Stomach (tissue), 9 donors: ENCODE results near the gene COPZ2. TPM values are rescaled to one million over a fixed set of nuclear protein-coding genes. Genes with fewer than 3 reads are reported as not detected.

Experiments
- DNase-seq, 2 donors: peaks; one replicate each; pipeline versions ENCODE4 v3.0.0 to v3.0.0-alpha.2; 2013 to 2019
- H3K27ac ChIP-seq, 5 donors: fragments of 200-600 bp in 4 of 5; sonication (generic) in 4 of 5; one replicate each; pipeline ENCODE4 v1.5.1; 2013 to 2019; ENCODE audit warnings: mild to moderate bottlenecking in 1 of 5, moderate library complexity in 1 of 5
- H3K27me3 ChIP-seq, 3 donors: fragments of 200-600 bp; sonication (generic); one replicate each; pipeline ENCODE4 v1.5.1; 2017 to 2019; ENCODE audit warnings: mixed run types in 1 of 3
- H3K36me3 ChIP-seq, 4 donors: fragments of 200-600 bp; sonication (generic); 1 replicate in 3 of 4; 2 replicates in 1 of 4; pipeline ENCODE4 v1.5.1; 2016 to 2019
- H3K4me1 ChIP-seq, 4 donors: fragments of 200-600 bp; sonication (generic); one replicate each; pipeline ENCODE4 v1.5.1; 2016 to 2019
- H3K4me3 ChIP-seq, 4 donors: fragments of 200-600 bp; sonication (generic) in 3 of 4; one replicate each; pipeline ENCODE4 v1.5.1; 2016 to 2019; ENCODE audit warnings: mild to moderate bottlenecking in 1 of 4
- H3K9me3 ChIP-seq, 4 donors: fragments of 200-600 bp; sonication (generic); one replicate each; pipeline ENCODE4 v1.5.1; 2016 to 2019
- EP300 ChIP-seq: sonication (generic); formaldehyde crosslinking; IDR thresholded peaks from one replicate; pipeline ENCODE4 v1.6.1; 2017; ENCODE audit warnings: antibody characterized with exemption
- POLR2A ChIP-seq, 4 donors: fragments of 450-650 bp; IDR thresholded peaks; one replicate each; pipeline ENCODE4 v1.6.1; 2016; ENCODE audit warnings: antibody characterized with exemption in 4 of 4, control low read depth in 2 of 4, mild to moderate bottlenecking in 1 of 4, moderate library complexity in 1 of 4
- POLR2AphosphoS5 ChIP-seq, 3 donors: sonication (generic); formaldehyde crosslinking; IDR thresholded peaks; one replicate each; pipeline ENCODE4 v1.6.1; 2016; ENCODE audit warnings: antibody characterized with exemption in 3 of 3
- WGBS, 5 donors: extraction: QIAGEN DNeasy Blood & Tissue Kit in 3 of 5; methylation state at CpG; one replicate each; pipeline versions ENCODE4 v1.1.5 to v1.1.7; 2013 to 2018; 5-methylcytosine and 5-hydroxymethylcytosine counted together
- intact Hi-C: fragments of 100-400 bp; cut with DNase I; formaldehyde crosslinking; loops from one replicate; pipeline ENCODE4 v1.15.1; 2023; ENCODE audit warnings: low total_unique reads
- polyA plus RNA-seq, 3 donors: library from polyadenylated mRNA; stranded (reverse); fragments of 200-250 nt; gene quantifications; one replicate each; pipeline ENCODE4 v1.2.3, GENCODE V29; 2013
- total RNA-seq, 5 donors: library from RNA; depleted of rRNA; stranded (reverse); fragments of >200 nt; gene quantifications; one replicate each; pipeline versions ENCODE4 v1.1.0 to v1.2.3, GENCODE V29; 2014 to 2016
- TF ChIP-seq, protein P1 (sequence below), 7 experiments: fragments of 450-650 bp in 4 of 7; fragments of 200-600 bp in 3 of 7; sonication (generic) in 3 of 7; IDR thresholded peaks; one replicate each; pipeline ENCODE4 v1.5.1; 2016 to 2019; ENCODE audit warnings: antibody characterized with exemption in 7 of 7, control low read depth in 2 of 7, mild to moderate bottlenecking in 1 of 7
- donor health status: healthy with polysubstance abuse.
- donor health status: Bipolar disorder and iron deficiency.
- donor health status: healthy.

Gene COPZ2
- total and polyA plus RNA-seq, 8 donors = 6.8 to 187 (median 17.0) TPM

DNA sequence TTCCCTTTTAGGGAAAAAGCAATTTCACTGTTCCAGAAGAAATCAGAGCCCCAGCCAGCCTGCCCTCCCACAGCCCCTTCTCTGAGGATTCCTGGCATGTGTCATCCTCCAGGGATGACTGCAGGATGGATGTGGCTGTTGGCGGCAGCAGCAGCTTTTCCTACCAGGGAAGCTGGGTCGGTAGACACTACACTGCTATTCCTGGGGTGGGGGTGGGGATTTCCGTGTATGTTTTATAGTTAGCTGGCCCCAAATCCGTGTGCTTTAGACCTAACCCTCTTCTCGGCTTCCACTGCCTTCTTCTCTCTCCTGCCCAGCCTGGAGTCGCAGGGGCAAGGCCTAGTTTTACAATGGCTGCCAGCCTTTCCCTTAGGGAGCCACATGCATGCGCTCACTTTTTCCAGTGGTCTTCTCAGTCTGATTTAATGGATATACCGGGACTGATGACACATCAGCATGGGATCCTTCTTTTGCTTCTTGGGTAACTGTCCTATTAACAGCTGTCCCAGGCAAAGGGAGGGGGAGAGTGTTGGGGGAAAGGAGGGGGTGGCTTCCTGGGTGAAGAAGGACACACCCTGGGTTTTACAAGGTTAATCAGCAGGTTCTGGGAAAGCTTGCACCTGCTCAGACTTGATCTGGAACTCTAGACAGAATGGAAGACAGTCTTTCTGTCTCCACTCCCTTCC is 7.9 kb upstream of the COPZ2 start:
- Histone ChIP-seq H3K27ac (no peak overlapping the region), H3K36me3 (no peaks in the 10 kb centered on the region), H3K9me3 (no peaks in the 10 kb centered on the region), H3K27me3 (no peaks in the 10 kb centered on the region), H3K4me3 (no peak overlapping the region), H3K4me1 (peaks cover 25 to 35% (median 31%) of the 10 kb centered on the region in 4 donors)
- DNase-seq = no peak
- intact Hi-C loops = no loop called here
- WGBS, 5 donors = 65 to 81% (median 75%) methylated on average over 8 of the region's 8 CpGs
- TF ChIP-seq POLR2A (IDR thresholded peaks at IDR 0.05) (no peak), EP300 (no peak), POLR2AphosphoS5 (IDR thresholded peaks at IDR 0.05) (no peak)
- TF ChIP-seq, protein P1, sequence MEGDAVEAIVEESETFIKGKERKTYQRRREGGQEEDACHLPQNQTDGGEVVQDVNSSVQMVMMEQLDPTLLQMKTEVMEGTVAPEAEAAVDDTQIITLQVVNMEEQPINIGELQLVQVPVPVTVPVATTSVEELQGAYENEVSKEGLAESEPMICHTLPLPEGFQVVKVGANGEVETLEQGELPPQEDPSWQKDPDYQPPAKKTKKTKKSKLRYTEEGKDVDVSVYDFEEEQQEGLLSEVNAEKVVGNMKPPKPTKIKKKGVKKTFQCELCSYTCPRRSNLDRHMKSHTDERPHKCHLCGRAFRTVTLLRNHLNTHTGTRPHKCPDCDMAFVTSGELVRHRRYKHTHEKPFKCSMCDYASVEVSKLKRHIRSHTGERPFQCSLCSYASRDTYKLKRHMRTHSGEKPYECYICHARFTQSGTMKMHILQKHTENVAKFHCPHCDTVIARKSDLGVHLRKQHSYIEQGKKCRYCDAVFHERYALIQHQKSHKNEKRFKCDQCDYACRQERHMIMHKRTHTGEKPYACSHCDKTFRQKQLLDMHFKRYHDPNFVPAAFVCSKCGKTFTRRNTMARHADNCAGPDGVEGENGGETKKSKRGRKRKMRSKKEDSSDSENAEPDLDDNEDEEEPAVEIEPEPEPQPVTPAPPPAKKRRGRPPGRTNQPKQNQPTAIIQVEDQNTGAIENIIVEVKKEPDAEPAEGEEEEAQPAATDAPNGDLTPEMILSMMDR (IDR thresholded peaks at IDR 0.05) = no peak

DNA sequence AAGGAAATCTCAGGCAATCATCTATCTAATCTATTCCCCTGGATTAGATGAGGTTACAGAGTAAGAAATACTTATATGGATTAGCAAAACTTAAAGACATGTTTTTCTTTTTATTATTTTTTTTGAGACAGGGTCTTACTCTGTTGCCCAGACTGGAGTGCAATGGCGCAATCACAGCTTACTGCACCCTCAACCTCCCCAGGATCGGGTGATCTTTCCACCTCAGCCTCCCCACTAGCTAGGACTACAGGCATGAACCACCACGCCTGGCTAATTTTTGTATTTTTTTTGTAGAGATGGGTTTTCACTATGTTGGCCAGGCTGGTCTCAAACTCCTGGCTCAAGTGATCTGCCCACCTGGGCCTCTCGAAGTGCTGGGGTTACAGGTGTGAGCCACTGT is 7.3 kb upstream of the COPZ2 start:
- Histone ChIP-seq H3K27ac (no peak overlapping the region), H3K4me1 (peaks cover 19 to 29% (median 25%) of the 10 kb centered on the region in 4 donors)
- WGBS, 5 donors = 86 to 90% (median 88%) methylated on average over 4 of the region's 4 CpGs

DNA sequence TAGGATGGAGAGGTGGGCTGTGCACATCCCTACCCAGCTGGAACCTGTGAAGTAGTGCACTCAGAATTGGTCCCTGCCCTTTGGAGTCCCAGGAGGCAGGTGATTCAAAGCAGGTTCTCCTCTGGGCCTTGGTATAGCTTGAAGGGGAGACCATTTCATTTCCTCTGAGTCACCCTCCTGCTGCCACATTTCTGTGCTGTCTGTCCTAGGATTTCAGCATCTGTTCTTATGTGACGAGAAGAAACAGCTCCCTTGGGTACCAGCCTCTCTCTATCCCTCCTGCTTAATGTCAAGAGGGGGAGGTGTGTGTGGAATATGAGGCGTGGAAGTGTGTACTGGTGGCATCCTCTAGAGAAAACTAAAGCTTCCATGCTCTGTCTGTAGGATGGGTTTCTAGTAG is 5.6 kb upstream of the COPZ2 start:
- intact Hi-C loops = no loop called here
- Histone ChIP-seq H3K27me3 (peaks cover 0 to 9% (median under 1%) of the 10 kb centered on the region in 3 donors), H3K4me1 (peaks cover 10 to 22% (median 16%) of the 10 kb centered on the region in 4 donors), H3K27ac (no peak overlapping the region), H3K4me3 (no peak overlapping the region), H3K9me3 (no peaks in the 10 kb centered on the region), H3K36me3 (no peaks in the 10 kb centered on the region)
- DNase-seq = no peak
- 75 to 90% (median 75%) methylated on average over 2 of the region's 2 CpGs for WGBS, 5 donors
- TF ChIP-seq EP300 = no peak
- TF ChIP-seq, protein P1 (IDR thresholded peaks at IDR 0.05) = no peak

More for the DNA sequence above, 7.3 kb upstream of the COPZ2 start:
- H3K9me3 ChIP-seq = no peaks in the 10 kb centered on the region
- no peaks in the 10 kb centered on the region for H3K27me3 ChIP-seq
- DNase-seq = no peak
- intact Hi-C loops = no loop called here
- TF ChIP-seq POLR2A (IDR thresholded peaks at IDR 0.05) = no peak
- TF ChIP-seq, protein P1 (IDR thresholded peaks at IDR 0.05) = no peak
- TF ChIP-seq EP300 = no peak
- TF ChIP-seq POLR2AphosphoS5 (IDR thresholded peaks at IDR 0.05) = no peak
- H3K4me3 ChIP-seq = no peak overlapping the region
- no peaks in the 10 kb centered on the region for H3K36me3 ChIP-seq

DNA sequence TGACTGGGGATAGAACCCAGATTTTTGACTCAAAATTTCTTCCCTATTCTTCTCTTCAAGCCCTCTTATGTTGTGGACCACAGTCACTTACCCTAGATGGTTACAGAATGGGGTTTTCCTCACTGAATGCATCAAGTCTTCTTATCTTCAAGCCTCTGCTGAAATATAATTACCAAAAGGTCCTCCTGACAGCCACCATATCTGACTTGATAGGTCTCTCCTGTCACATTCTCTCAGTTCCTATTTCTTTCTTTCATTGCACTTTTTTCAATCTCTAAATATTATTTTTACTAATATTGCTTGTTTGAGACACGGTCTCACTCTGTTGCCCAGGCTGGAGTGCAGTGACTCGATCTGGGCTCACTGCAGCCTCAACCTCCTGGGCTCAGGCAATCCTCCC is 1.1 kb upstream of the COPZ2 start:
- TF ChIP-seq POLR2A (IDR thresholded peaks at IDR 0.05) (no peak), EP300 (no peak), POLR2AphosphoS5 (IDR thresholded peaks at IDR 0.05) (no peak)
- TF ChIP-seq, protein P1 (IDR thresholded peaks at IDR 0.05) = no peak
- Histone ChIP-seq H3K27me3 (peaks cover 0 to 27% (median 4%) of the 10 kb centered on the region in 3 donors), H3K27ac (no peak overlapping the region), H3K9me3 (no peaks in the 10 kb centered on the region), H3K4me1 (peaks cover 10 to 18% (median 14%) of the 10 kb centered on the region in 4 donors), H3K4me3 (no peak overlapping the region), H3K36me3 (peaks cover 0 to 1% (median 0%) of the 10 kb centered on the region in 4 donors)
- no peak for DNase-seq
- intact Hi-C loops = no loop called here
- WGBS, 5 donors = 83 to 96% (median 86%) methylated on average over 2 of the region's 2 CpGs
